Cardiac muscle cell (in vitro differentiated cells and primary cell): ENCODE measurements around the gene ARHGAP15. TPM values are rescaled to one million over a fixed set of nuclear protein-coding genes. Genes with fewer than 3 reads are reported as not detected.

ENCODE experiments used
- DNase-seq, 2 donors: peaks; one replicate each; pipeline versions ENCODE4 v3.0.0 to v3.0.0-alpha.2; 2010 to 2017; ENCODE audit warnings: low read depth in 1 of 2, low spot score in 1 of 2
- H3K27ac ChIP-seq: fragments of 200-600 bp; sonication (generic); 2 replicates; pipeline ENCODE4 v1.5.1; 2016
- H3K27me3 ChIP-seq: fragments of 200-600 bp; sonication (generic); 2 replicates; pipeline ENCODE4 v1.6.0; 2016; ENCODE audit warnings: control low read depth
- H3K36me3 ChIP-seq: fragments of 200-600 bp; sonication (generic); 2 replicates; pipeline ENCODE4 v1.5.1; 2016; ENCODE audit warnings: control low read depth
- H3K4me1 ChIP-seq: fragments of 200-600 bp; sonication (generic); 2 replicates; pipeline ENCODE4 v1.8.1; 2017; ENCODE audit warnings: low read depth, mild to moderate bottlenecking, mixed run types
- H3K4me3 ChIP-seq: fragments of 200-600 bp; sonication (generic); 2 replicates; pipeline ENCODE4 v1.5.1; 2016; ENCODE audit warnings: mild to moderate bottlenecking
- H3K9me3 ChIP-seq: fragments of 200-600 bp; sonication (generic); 2 replicates; pipeline ENCODE4 v1.5.1; 2017; ENCODE audit warnings: low read depth, mild to moderate bottlenecking, control low read depth
- CTCF ChIP-seq: IDR thresholded peaks from 2 replicates; pipeline ENCODE4 v1.5.1; 2012; ENCODE audit warnings: low read depth, mild to moderate bottlenecking, low read length
- polyA plus RNA-seq: library from polyadenylated mRNA; unstranded; fragments of >200 nt; fragmentation: Nextera tagmentation; extraction: Ambion mirVana; gene quantifications from 2 replicates; pipeline ENCODE4 v1.2.1, GENCODE V29; 2016
- total RNA-seq: library from RNA; depleted of rRNA; stranded (reverse); fragments of >200 nt; gene quantifications from 2 replicates; pipeline ENCODE4 v1.2.3, GENCODE V29; 2016

Gene ARHGAP15
- total and polyA plus RNA-seq, 2 experiments from 2014 or later, result not detected

- Histone ChIP-seq H3K27me3 (no peaks in the 10 kb centered on the region), H3K36me3 (no peaks in the 10 kb centered on the region), H3K27ac (no peak overlapping the region), H3K4me3 (no peak overlapping the region), H3K9me3 (no peaks in the 10 kb centered on the region), H3K4me1 (no peaks in the 10 kb centered on the region)
- no peak for TF ChIP-seq CTCF
- DNase-seq, result no peak
Observed at GRCh38 chr2:143290221-143290620, 161.0 kb downstream of the ARHGAP15 start.

- Histone ChIP-seq H3K27me3 (no peaks in the 10 kb centered on the region), H3K4me3 (no peak overlapping the region), H3K36me3 (no peaks in the 10 kb centered on the region), H3K4me1 (no peaks in the 10 kb centered on the region), H3K9me3 (no peaks in the 10 kb centered on the region), H3K27ac (no peak overlapping the region)
- TF ChIP-seq CTCF, result no peak
- DNase-seq, result no peak
Observed at GRCh38 chr2:143294068-143294467, 164.8 kb downstream of the ARHGAP15 start.

GRCh38 chr2:143296089-143296488 is 166.9 kb downstream of the ARHGAP15 start:
- no peaks in the 10 kb centered on the region for H3K27me3 ChIP-seq
- no peaks in the 10 kb centered on the region for H3K36me3 ChIP-seq

GRCh38 chr2:143297182-143297581 is 168.0 kb downstream of the ARHGAP15 start:
- H3K9me3 ChIP-seq, result no peaks in the 10 kb centered on the region
- no peak overlapping the region for H3K27ac ChIP-seq
- no peaks in the 10 kb centered on the region for H3K27me3 ChIP-seq
- no peaks in the 10 kb centered on the region for H3K4me1 ChIP-seq
- TF ChIP-seq CTCF, result no peak
- no peaks in the 10 kb centered on the region for H3K36me3 ChIP-seq
- DNase-seq, result no peak
- H3K4me3 ChIP-seq, result no peak overlapping the region

More at GRCh38 chr2:143296089-143296488, 166.9 kb downstream of the ARHGAP15 start:
- no peak for TF ChIP-seq CTCF
- no peaks in the 10 kb centered on the region for H3K9me3 ChIP-seq
- no peaks in the 10 kb centered on the region for H3K4me1 ChIP-seq
- H3K27ac ChIP-seq, result no peak overlapping the region
- no peak for DNase-seq
- H3K4me3 ChIP-seq, result no peak overlapping the region

- no peaks in the 10 kb centered on the region for H3K27me3 ChIP-seq
- no peaks in the 10 kb centered on the region for H3K4me1 ChIP-seq
- no peak overlapping the region for H3K27ac ChIP-seq
- TF ChIP-seq CTCF, result no peak
- DNase-seq, result no peak
- H3K4me3 ChIP-seq, result no peak overlapping the region
- H3K9me3 ChIP-seq, result no peaks in the 10 kb centered on the region
- H3K36me3 ChIP-seq, result no peaks in the 10 kb centered on the region
Observed at GRCh38 chr2:143300536-143300935, 171.3 kb downstream of the ARHGAP15 start.

- H3K4me1 ChIP-seq, result no peaks in the 10 kb centered on the region
- no peak for TF ChIP-seq CTCF
- no peak overlapping the region for H3K27ac ChIP-seq
- H3K9me3 ChIP-seq, result no peaks in the 10 kb centered on the region
- H3K36me3 ChIP-seq, result no peaks in the 10 kb centered on the region
- no peaks in the 10 kb centered on the region for H3K27me3 ChIP-seq
- no peak overlapping the region for H3K4me3 ChIP-seq
- no peak for DNase-seq
Observed at GRCh38 chr2:143311426-143311825, 182.2 kb downstream of the ARHGAP15 start.
